GM12873 (cell line): Measurements from ENCODE around the gene ATXN2.

Experiments used
- TF ChIP-seq, protein P1 (sequence below): IDR thresholded peaks from 2 replicates; pipeline ENCODE4 v1.5.1; 2012; ENCODE audit warnings: low read depth, mild to moderate bottlenecking, moderate library complexity, low read length, control low read depth; ENCODE audit not compliant: insufficient read depth; ENCODE audit errors: missing control alignments

The ATXN2 gene

DNA sequence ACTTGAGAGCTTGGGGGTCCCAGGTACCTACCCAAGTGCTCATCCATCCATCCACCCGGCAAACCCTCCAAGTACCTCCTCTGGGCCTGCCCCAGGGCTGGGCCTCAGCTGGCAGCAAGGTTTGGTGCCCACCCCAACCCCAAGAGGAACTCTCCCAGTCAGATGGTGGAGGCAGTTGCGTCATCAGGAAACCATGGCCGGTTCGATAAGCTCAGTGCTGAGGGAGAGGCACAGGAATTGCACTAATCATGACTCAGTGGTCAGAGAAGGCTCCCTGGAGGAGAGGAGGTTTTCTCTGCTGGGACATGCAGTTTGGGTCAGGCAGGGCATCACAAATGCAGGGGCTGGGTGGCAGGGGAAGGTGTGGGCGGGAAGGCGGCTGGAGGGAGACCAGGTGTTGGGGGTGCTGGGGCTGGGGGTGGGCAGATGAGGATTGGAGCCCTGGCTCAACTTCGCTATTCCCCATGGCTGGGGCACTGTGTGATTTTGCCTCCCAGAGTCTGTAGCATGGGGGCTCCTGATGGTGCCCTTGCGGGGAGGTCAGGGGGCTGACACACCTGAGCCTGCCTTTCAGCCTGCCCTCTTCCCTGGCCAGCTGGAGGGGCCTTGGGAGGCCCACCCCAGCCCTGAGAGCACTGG lies 161.2 kb downstream of the ATXN2 start:
- TF ChIP-seq, protein P1, sequence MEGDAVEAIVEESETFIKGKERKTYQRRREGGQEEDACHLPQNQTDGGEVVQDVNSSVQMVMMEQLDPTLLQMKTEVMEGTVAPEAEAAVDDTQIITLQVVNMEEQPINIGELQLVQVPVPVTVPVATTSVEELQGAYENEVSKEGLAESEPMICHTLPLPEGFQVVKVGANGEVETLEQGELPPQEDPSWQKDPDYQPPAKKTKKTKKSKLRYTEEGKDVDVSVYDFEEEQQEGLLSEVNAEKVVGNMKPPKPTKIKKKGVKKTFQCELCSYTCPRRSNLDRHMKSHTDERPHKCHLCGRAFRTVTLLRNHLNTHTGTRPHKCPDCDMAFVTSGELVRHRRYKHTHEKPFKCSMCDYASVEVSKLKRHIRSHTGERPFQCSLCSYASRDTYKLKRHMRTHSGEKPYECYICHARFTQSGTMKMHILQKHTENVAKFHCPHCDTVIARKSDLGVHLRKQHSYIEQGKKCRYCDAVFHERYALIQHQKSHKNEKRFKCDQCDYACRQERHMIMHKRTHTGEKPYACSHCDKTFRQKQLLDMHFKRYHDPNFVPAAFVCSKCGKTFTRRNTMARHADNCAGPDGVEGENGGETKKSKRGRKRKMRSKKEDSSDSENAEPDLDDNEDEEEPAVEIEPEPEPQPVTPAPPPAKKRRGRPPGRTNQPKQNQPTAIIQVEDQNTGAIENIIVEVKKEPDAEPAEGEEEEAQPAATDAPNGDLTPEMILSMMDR: no peak

DNA sequence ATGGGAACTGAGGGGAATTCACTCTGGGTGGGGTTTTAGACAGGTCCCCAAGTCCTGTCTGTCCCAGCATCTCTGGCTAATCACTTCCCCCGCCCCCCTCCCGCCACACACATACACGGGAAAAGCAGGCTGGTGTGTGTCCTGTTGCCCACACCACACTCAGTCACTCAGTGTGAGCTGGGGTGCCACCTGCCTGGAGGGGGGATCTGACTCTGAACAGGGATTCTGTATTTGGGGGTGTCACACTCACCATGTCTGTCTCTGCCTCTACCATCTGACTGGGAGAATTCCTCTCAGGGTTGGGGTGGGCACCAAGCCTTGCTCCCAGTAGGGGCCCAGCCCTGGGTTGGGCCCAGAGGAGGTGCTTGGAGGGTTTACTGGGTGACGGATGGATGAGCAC lies 162.3 kb downstream of the ATXN2 start:
- TF ChIP-seq, protein P1: no peak

DNA sequence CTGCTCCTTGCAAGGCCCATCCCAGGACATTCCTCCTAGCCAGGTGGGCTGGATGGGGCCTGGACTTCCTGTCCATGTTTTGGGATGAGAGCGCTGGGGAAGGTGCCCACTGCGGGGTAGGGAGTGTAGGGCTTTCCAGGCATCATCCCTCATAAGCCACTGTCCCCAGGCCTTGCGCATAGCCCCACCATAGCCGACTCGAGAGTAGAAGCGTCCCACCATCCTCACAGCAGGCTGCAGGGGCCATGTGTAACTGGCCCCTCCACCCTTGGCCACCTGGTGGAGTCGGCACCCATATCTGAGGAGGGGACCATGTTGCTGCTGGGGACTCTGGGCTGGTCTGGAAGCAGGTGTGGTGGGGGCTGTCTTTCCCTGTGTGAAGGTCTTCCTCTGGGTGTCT lies 162.8 kb downstream of the ATXN2 start:
- TF ChIP-seq, protein P1: no peak

DNA sequence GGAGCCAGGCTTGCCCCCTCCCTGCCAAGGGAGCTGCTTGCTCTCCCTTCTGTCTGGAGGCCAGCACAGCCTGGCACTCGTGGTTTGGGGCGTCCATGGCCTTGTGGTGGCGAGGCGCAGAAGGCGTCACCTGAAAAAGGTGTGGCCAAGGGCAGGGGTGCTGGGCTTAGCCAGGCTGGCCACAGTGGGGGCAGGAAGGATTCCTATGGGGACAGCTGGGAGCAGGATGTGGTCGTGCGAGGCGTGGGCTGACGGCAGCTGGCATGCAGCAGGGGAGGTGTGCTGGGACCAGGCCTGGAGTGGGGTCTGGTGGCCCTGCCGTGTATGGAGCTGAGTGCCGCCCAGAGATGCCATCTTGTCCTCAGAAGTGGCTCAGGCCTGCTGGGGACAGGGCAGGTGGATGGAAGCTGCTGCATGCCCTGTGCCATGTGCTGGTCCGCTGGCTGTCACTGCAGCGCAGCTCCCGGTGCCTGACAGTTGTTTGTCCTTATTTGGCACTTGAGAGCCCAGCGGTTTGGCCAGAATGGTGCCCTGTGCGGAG lies 163.4 kb downstream of the ATXN2 start:
- TF ChIP-seq, protein P1: no peak

DNA sequence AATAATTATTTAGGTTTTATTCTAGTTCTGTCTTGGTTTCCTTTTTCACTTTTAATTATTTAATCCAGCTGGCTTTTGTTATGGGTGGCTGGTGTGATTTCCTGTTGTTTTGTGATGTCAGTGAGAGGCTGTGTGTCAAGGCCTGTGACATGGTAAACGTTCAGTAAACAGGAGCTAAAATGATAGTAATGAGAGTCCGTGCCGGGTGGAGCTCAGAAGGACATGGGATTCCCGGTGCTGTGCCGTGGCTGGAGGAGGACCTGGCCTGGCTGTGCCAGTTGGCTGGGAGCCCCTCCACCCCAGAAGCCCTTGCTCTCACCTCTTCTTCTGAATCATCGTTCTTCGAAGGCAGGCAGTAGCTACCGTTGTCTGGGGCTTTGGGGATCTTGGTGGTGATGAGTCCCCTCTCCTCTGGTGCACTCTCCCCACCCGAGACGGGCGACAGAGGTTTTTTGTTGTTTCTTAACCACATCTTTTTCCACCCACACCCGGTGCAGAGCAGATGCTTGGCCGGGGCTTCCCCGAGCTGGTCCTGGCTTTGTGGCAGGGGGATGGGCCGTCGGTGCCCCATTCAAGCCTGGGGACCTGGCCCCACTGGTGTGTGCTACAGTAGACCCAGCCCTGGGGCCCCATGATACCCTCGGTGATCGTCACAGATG lies 164.3 kb downstream of the ATXN2 start:
- TF ChIP-seq, protein P1: no peak

DNA sequence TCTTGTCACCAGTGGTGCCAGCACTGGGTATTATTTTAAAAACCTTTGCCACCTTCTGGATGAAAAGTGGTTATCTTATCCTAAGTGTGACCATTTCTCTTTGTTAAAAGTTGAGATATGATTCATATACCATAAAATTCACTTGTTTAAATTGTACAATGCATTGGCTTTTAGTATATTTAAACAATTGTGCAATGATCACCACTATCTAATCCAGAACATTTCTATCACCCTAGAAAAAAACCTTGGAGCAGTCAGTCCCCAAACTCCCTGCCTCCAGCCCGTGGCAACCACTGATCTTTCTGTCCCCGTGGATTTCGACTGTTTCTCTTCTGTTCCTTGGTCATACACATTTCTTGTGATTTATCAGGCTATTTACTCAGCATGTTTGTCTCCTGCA lies 165.1 kb downstream of the ATXN2 start:
- TF ChIP-seq, protein P1: no peak

DNA sequence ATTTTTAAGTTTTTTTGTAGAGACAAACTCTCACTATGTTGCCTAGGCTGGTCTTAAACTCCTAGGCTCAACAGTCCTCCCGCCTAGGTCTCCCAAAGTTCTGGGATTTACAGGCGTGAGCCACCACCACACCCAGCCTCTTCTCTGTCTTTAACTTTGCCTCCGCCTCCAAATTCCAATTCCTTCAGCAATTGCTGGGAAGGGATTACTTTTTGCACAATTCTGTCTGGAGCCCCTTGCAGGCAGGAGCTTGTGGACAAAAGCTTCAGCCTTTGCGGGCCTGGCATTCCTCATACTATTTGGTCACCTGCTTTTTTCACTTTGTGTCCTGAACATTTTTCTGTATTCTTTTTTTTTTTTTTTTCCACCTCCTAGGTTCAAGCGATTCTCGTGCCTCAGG lies 167.3 kb downstream of the ATXN2 start:
- TF ChIP-seq, protein P1: no peak
